Liver (tissue), 9 donors: ENCODE results near the gene TNRC6B. TPM values are rescaled to one million over a fixed set of nuclear protein-coding genes. Genes with fewer than 3 reads are reported as not detected.

ENCODE experiments used
- DNase-seq: peaks from one replicate; pipeline ENCODE4 v3.0.0-alpha.2; 2017; ENCODE audit warnings: low spot score
- H3K27ac ChIP-seq, 2 donors: one replicate each; pipeline ENCODE4 v1.7.0; 2013; ENCODE audit warnings: inconsistent platforms in 2 of 2, low read length in 2 of 2, control low read depth in 1 of 2, low read depth in 1 of 2, mild to moderate bottlenecking in 1 of 2
- H3K27me3 ChIP-seq, 4 donors: one replicate each; pipeline versions ENCODE4 v1.6.1 to v1.7.0; 2013; ENCODE audit warnings: low read length in 3 of 4, inconsistent platforms in 1 of 4, mild to moderate bottlenecking in 1 of 4, moderate library complexity in 1 of 4; ENCODE audit not compliant: control insufficient read depth in 4 of 4, insufficient read depth in 4 of 4
- H3K36me3 ChIP-seq, 4 donors: one replicate each; pipeline versions ENCODE4 v1.6.1 to v1.7.0; 2013; ENCODE audit warnings: low read length in 3 of 4, mild to moderate bottlenecking in 3 of 4, low read depth in 1 of 4, moderate library complexity in 1 of 4; ENCODE audit not compliant: control insufficient read depth in 4 of 4, insufficient read depth in 3 of 4
- H3K4me1 ChIP-seq, 4 donors: one replicate each; pipeline versions ENCODE4 v1.6.1 to v1.7.0; 2013; ENCODE audit warnings: low read length in 3 of 4, mild to moderate bottlenecking in 3 of 4, moderate library complexity in 1 of 4; ENCODE audit not compliant: control insufficient read depth in 4 of 4, insufficient read depth in 4 of 4
- H3K4me3 ChIP-seq, 3 donors: one replicate each; pipeline versions ENCODE4 v1.6.1 to v1.7.0; 2013; ENCODE audit warnings: low read length in 3 of 3, control low read depth in 1 of 3, low read depth in 1 of 3, mild to moderate bottlenecking in 1 of 3
- H3K9ac ChIP-seq, 2 donors: one replicate each; pipeline ENCODE4 v1.7.0; 2013; ENCODE audit warnings: low read length in 2 of 2, mild to moderate bottlenecking in 2 of 2, moderate library complexity in 2 of 2, control low read depth in 1 of 2, low read depth in 1 of 2
- H3K9me3 ChIP-seq, 4 donors: one replicate each; pipeline versions ENCODE4 v1.6.1 to v1.7.0; 2013; ENCODE audit warnings: low read length in 3 of 4; ENCODE audit not compliant: control insufficient read depth in 4 of 4
- CTCF ChIP-seq: fragments of 150-350 bp; IDR thresholded peaks from 2 replicates; pipeline ENCODE4 v1.5.1; 2017; ENCODE audit warnings: improper control_type of control experiment, low read depth, low read length; ENCODE audit not compliant: missing input control
- EGR1 ChIP-seq, 2 donors: IDR thresholded peaks; 2 replicates each; pipeline ENCODE4 v1.6.1; 2016 to 2018; ENCODE audit warnings: antibody characterized with exemption in 2 of 2, low read depth in 2 of 2
- FOXA1 ChIP-seq: IDR thresholded peaks from 2 replicates; pipeline ENCODE4 v1.6.1; 2016; ENCODE audit warnings: antibody characterized with exemption
- FOXA2 ChIP-seq: IDR thresholded peaks from 2 replicates; pipeline ENCODE4 v1.6.1; 2016; ENCODE audit warnings: antibody characterized with exemption
- GABPA ChIP-seq, 2 donors: IDR thresholded peaks in 1 of 2; conservative IDR thresholded peaks in 1 of 2; 2 replicates each; pipeline ENCODE4 v1.6.1; 2016; ENCODE audit warnings: antibody characterized with exemption in 2 of 2, mild to moderate bottlenecking in 1 of 2, moderate library complexity in 1 of 2
- HNF4A ChIP-seq, 2 donors: conservative IDR thresholded peaks; 2 replicates each; pipeline ENCODE4 v1.6.1; 2016; ENCODE audit warnings: antibody characterized with exemption in 2 of 2, mild to moderate bottlenecking in 2 of 2
- HNF4G ChIP-seq: IDR thresholded peaks from 2 replicates; pipeline ENCODE4 v1.6.1; 2016; ENCODE audit warnings: antibody characterized with exemption
- JUND ChIP-seq, 2 donors: IDR thresholded peaks; 2 replicates each; pipeline ENCODE4 v1.6.1; 2016; ENCODE audit warnings: antibody characterized with exemption in 2 of 2
- NR2F2 ChIP-seq: IDR thresholded peaks from 2 replicates; pipeline ENCODE4 v1.6.1; 2016; ENCODE audit warnings: antibody characterized with exemption
- RAD21 ChIP-seq, 2 donors: IDR thresholded peaks; 2 replicates each; pipeline ENCODE4 v1.6.1; 2016; ENCODE audit warnings: antibody characterized with exemption in 2 of 2, mild to moderate bottlenecking in 2 of 2
- REST ChIP-seq: IDR thresholded peaks from 2 replicates; pipeline ENCODE4 v1.6.1; 2016; ENCODE audit warnings: antibody characterized with exemption, mild to moderate bottlenecking
- RXRA ChIP-seq, 2 donors: IDR thresholded peaks; 2 replicates each; pipeline ENCODE4 v1.6.1; 2017 to 2018; ENCODE audit warnings: antibody characterized with exemption in 2 of 2, mild to moderate bottlenecking in 1 of 2
- SP1 ChIP-seq: IDR thresholded peaks from 2 replicates; pipeline ENCODE4 v1.6.1; 2018; ENCODE audit warnings: antibody characterized with exemption, mild to moderate bottlenecking
- TAF1 ChIP-seq: conservative IDR thresholded peaks from 2 replicates; pipeline ENCODE4 v1.6.1; 2016; ENCODE audit warnings: antibody characterized with exemption, mild to moderate bottlenecking
- YY1 ChIP-seq: IDR thresholded peaks from 2 replicates; pipeline ENCODE4 v1.6.1; 2016; ENCODE audit warnings: antibody characterized with exemption, mild to moderate bottlenecking
- WGBS: extraction: QIAGEN DNeasy Blood & Tissue Kit; methylation state at CpG from one replicate; pipeline ENCODE4 v1.1.7; 2013; 5-methylcytosine and 5-hydroxymethylcytosine counted together
- polyA plus RNA-seq, 2 donors: library from polyadenylated mRNA; stranded (reverse) in 1 of 2; unstranded in 1 of 2; fragments of 200-250 nt in 1 of 2; fragments of >200 nt in 1 of 2; fragmentation: Nextera tagmentation in 1 of 2; extraction: Ambion mirVana in 1 of 2; gene quantifications; one replicate each; pipeline versions ENCODE4 v1.2.1 to v1.2.3, GENCODE V29; 2013 to 2015
- total RNA-seq, 2 donors: library from RNA; depleted of rRNA; stranded (reverse); fragments of >200 nt; gene quantifications; one replicate each; pipeline ENCODE4 v1.2.3, GENCODE V29; 2014
- TF ChIP-seq, protein P1 (sequence below): IDR thresholded peaks from 2 replicates; pipeline ENCODE4 v1.6.1; 2016; ENCODE audit warnings: antibody characterized with exemption
- TF ChIP-seq, protein P2 (sequence below): IDR thresholded peaks from 2 replicates; pipeline ENCODE4 v1.6.1; 2016; ENCODE audit warnings: antibody characterized with exemption
- TF ChIP-seq, protein P3 (sequence below): IDR thresholded peaks from 2 replicates; pipeline ENCODE4 v1.6.1; 2016; ENCODE audit warnings: antibody characterized with exemption
- donor health status: healthy.
- donor health status: healthy.
- donor health status: healthy.
- donor health status: healthy.
- donor health status: healthy.

TNRC6B gene
- total and polyA plus RNA-seq, 4 donors: 4.6 to 39.1 (median 26.4) TPM

GRCh38 chr22:40153192-40153591, 24.5 kb upstream of the TNRC6B start:
- TF ChIP-seq, protein P1, sequence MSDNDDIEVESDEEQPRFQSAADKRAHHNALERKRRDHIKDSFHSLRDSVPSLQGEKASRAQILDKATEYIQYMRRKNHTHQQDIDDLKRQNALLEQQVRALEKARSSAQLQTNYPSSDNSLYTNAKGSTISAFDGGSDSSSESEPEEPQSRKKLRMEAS: no peak
- TF ChIP-seq, protein P2, sequence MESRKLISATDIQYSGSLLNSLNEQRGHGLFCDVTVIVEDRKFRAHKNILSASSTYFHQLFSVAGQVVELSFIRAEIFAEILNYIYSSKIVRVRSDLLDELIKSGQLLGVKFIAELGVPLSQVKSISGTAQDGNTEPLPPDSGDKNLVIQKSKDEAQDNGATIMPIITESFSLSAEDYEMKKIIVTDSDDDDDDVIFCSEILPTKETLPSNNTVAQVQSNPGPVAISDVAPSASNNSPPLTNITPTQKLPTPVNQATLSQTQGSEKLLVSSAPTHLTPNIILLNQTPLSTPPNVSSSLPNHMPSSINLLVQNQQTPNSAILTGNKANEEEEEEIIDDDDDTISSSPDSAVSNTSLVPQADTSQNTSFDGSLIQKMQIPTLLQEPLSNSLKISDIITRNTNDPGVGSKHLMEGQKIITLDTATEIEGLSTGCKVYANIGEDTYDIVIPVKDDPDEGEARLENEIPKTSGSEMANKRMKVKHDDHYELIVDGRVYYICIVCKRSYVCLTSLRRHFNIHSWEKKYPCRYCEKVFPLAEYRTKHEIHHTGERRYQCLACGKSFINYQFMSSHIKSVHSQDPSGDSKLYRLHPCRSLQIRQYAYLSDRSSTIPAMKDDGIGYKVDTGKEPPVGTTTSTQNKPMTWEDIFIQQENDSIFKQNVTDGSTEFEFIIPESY: no peak
- TF ChIP-seq JUND (IDR thresholded peaks at IDR 0.05): no peak
- TF ChIP-seq SP1: no peak
- TF ChIP-seq YY1: no peak
- no peak for TF ChIP-seq REST
- TF ChIP-seq TAF1: no peak
- TF ChIP-seq FOXA1: no peak
- TF ChIP-seq, protein P3, sequence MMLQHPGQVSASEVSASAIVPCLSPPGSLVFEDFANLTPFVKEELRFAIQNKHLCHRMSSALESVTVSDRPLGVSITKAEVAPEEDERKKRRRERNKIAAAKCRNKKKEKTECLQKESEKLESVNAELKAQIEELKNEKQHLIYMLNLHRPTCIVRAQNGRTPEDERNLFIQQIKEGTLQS: no peak
- TF ChIP-seq RAD21 (IDR thresholded peaks at IDR 0.05): no peak
- no peak for TF ChIP-seq RXRA (IDR thresholded peaks at IDR 0.05)
- no peak for TF ChIP-seq CTCF
- no peak for TF ChIP-seq HNF4G
- TF ChIP-seq EGR1 (IDR thresholded peaks at IDR 0.05; ENCODE audit: low read depth in 2 of 2): no peak
- no peak for TF ChIP-seq GABPA (IDR thresholded peaks at IDR 0.05 in 1 of 2, conservative IDR thresholded peaks at IDR 0.05 in 1 of 2)
- no peak for TF ChIP-seq FOXA2
- H3K9me3 ChIP-seq: no peaks in the 10 kb centered on the region
- 94% methylated on average over 4 of the region's 4 CpGs for WGBS

GRCh38 chr22:40153705-40154104, 24.0 kb upstream of the TNRC6B start:
- Histone ChIP-seq H3K4me3 (no peak overlapping the region), H3K9ac (no peak overlapping the region), H3K9me3 (no peaks in the 10 kb centered on the region), H3K27me3 (no peaks in the 10 kb centered on the region), H3K4me1 (peaks cover 0 to 11% (median 5%) of the 10 kb centered on the region in 4 donors), H3K36me3 (peaks cover 0 to 3% (median 2%) of the 10 kb centered on the region in 4 donors), H3K27ac (no peak overlapping the region)
- WGBS: 97% methylated on average over 4 of the region's 4 CpGs
- TF ChIP-seq HNF4A (conservative IDR thresholded peaks at IDR 0.05) (no peak), HNF4G (no peak), RXRA (IDR thresholded peaks at IDR 0.05) (no peak), TAF1 (no peak), EGR1 (IDR thresholded peaks at IDR 0.05; ENCODE audit: low read depth in 2 of 2) (no peak), YY1 (no peak), SP1 (no peak), RAD21 (IDR thresholded peaks at IDR 0.05) (no peak), REST (no peak), FOXA2 (no peak), NR2F2 (no peak), JUND (IDR thresholded peaks at IDR 0.05) (no peak), GABPA (IDR thresholded peaks at IDR 0.05 in 1 of 2, conservative IDR thresholded peaks at IDR 0.05 in 1 of 2) (no peak)
- TF ChIP-seq, protein P2: no peak
- DNase-seq: no peak

More at GRCh38 chr22:40153192-40153591, 24.5 kb upstream of the TNRC6B start:
- DNase-seq: no peak
- no peak overlapping the region for H3K27ac ChIP-seq
- H3K4me3 ChIP-seq: no peak overlapping the region
- no peak overlapping the region for H3K9ac ChIP-seq
- H3K4me1 ChIP-seq: peaks cover 0 to 11% (median 5%) of the 10 kb centered on the region in 4 donors
- H3K27me3 ChIP-seq: no peaks in the 10 kb centered on the region
- H3K36me3 ChIP-seq: peaks cover 0 to 3% (median 2%) of the 10 kb centered on the region in 4 donors
